Mucosa of rectum (tissue), 2 donors: ENCODE results near the gene RNF214.

Experiments used
- H3K27ac ChIP-seq, 2 donors: one replicate each; pipeline ENCODE4 v1.7.0; 2013; ENCODE audit warnings: inconsistent platforms in 2 of 2, low read depth in 2 of 2, low read length in 2 of 2
- H3K27me3 ChIP-seq, 2 donors: one replicate each; pipeline ENCODE4 v1.7.0; 2013; ENCODE audit warnings: low read length in 2 of 2; ENCODE audit not compliant: control insufficient read depth in 2 of 2, insufficient read depth in 2 of 2
- H3K36me3 ChIP-seq, 2 donors: one replicate each; pipeline ENCODE4 v1.7.0; 2013; ENCODE audit warnings: low read length in 2 of 2; ENCODE audit not compliant: control insufficient read depth in 2 of 2, insufficient read depth in 2 of 2
- H3K4me1 ChIP-seq, 2 donors: one replicate each; pipeline ENCODE4 v1.7.0; 2013; ENCODE audit warnings: low read length in 2 of 2, mild to moderate bottlenecking in 1 of 2; ENCODE audit not compliant: control insufficient read depth in 2 of 2, insufficient read depth in 2 of 2
- H3K4me3 ChIP-seq, 2 donors: one replicate each; pipeline ENCODE4 v1.7.0; 2013; ENCODE audit warnings: low read length in 2 of 2
- H3K9ac ChIP-seq, 2 donors: one replicate each; pipeline ENCODE4 v1.7.0; 2013; ENCODE audit warnings: low read length in 2 of 2, low read depth in 1 of 2, mild to moderate bottlenecking in 1 of 2
- H3K9me3 ChIP-seq, 2 donors: one replicate each; pipeline ENCODE4 v1.7.0; 2013; ENCODE audit warnings: low read length in 2 of 2; ENCODE audit not compliant: control insufficient read depth in 2 of 2
- donor health status: healthy.
- donor health status: Normal muscosa, but diverticular disease.

Gene RNF214

GRCh38 chr11:117295438-117296137 is 63.1 kb downstream of the RNF214 start:
- Histone ChIP-seq H3K27me3 (no peaks in the 10 kb centered on the region), H3K27ac (no peak overlapping the region), H3K9me3 (no peaks in the 10 kb centered on the region), H3K4me1 (no peaks in the 10 kb centered on the region), H3K9ac (no peak overlapping the region), H3K4me3 (no peak overlapping the region), H3K36me3 (peaks cover 0 to 10% of the 10 kb centered on the region in 2 donors)

- Histone ChIP-seq H3K9ac (no peak overlapping the region), H3K9me3 (no peaks in the 10 kb centered on the region), H3K4me1 (no peaks in the 10 kb centered on the region), H3K27me3 (no peaks in the 10 kb centered on the region), H3K4me3 (no peak overlapping the region), H3K36me3 (peaks cover 0 to 10% of the 10 kb centered on the region in 2 donors), H3K27ac (no peak overlapping the region)
Measured at GRCh38 chr11:117296881-117297280, 64.4 kb downstream of the RNF214 start.

- Histone ChIP-seq H3K27ac (no peak overlapping the region), H3K36me3 (peaks cover 0 to 6% of the 10 kb centered on the region in 2 donors), H3K4me3 (no peak overlapping the region), H3K9ac (no peak overlapping the region), H3K4me1 (no peaks in the 10 kb centered on the region), H3K27me3 (no peaks in the 10 kb centered on the region), H3K9me3 (no peaks in the 10 kb centered on the region)
Measured at GRCh38 chr11:117298195-117298594, 65.7 kb downstream of the RNF214 start.

DNA sequence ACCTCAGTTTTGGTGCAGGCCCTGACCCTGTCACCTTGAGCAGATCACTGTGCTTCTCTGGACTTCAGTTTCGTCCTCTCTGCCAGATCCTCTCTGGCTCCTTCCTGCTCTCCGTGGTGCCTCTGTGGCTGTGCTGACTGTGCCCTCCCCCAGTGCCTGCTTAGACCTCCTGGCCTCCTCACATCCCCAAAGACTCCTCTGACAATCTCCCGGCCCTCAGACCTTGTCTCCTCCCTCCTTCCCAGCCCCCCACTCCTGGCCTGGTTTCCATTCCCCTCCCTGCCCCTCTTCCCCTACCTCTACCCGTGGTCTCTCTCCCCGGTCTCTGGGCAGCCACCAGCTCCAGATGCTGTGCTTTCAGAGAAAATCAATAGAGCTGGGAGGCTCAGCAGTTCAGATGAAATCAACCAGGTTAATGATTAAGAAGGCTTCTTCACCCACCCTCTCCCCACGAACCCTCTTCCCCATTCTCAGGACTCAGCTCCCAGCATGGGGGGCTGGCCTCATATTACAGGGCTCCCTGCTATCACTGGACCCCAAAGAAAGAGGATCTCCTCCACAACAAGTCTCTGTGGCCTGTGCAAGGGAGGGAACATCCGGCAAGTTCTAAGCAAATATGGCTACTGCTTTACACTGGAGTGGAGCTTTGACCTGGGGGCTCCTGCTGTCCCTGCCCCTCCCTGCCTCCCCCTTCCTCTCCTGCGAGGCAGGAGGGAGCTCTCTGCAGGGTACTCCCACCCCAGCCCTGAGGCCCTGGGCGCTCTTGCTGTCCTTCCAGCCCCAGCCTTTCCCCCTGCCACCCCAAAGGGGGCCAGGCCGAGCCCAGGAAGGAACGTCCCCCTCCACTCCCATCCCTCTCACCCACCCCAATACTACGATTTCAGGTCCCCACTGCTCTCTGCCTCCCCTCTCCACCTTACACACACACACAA is 67.1 kb downstream of the RNF214 start:
- Histone ChIP-seq H3K4me1 (no peaks in the 10 kb centered on the region), H3K27ac (no peak overlapping the region), H3K27me3 (no peaks in the 10 kb centered on the region), H3K4me3 (no peak overlapping the region), H3K36me3 (peaks cover 0 to 4% of the 10 kb centered on the region in 2 donors), H3K9me3 (no peaks in the 10 kb centered on the region), H3K9ac (no peak overlapping the region)

DNA sequence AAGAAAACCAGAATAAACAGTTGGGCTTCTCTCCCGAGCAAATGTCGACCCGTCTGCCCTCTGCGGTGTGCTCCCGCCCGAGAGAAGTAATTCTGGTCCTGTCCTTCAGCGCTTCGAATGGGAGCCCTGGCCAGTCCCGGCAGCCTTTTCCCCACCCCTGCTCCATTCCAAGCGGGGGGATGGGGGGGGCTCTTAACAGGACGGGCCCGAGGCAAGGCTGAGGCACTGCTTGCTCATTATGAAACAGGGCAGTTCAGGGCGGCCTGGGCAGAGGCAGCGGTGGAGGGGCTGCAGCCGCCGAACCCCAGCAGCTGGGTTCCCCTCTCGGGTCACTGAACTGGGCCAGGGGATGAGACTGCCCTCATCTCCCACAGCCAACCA is 67.8 kb downstream of the RNF214 start:
- Histone ChIP-seq H3K9me3 (no peaks in the 10 kb centered on the region), H3K27ac (no peak overlapping the region), H3K4me3 (no peak overlapping the region), H3K36me3 (no peaks in the 10 kb centered on the region), H3K27me3 (no peaks in the 10 kb centered on the region), H3K4me1 (no peaks in the 10 kb centered on the region), H3K9ac (no peak overlapping the region)

DNA sequence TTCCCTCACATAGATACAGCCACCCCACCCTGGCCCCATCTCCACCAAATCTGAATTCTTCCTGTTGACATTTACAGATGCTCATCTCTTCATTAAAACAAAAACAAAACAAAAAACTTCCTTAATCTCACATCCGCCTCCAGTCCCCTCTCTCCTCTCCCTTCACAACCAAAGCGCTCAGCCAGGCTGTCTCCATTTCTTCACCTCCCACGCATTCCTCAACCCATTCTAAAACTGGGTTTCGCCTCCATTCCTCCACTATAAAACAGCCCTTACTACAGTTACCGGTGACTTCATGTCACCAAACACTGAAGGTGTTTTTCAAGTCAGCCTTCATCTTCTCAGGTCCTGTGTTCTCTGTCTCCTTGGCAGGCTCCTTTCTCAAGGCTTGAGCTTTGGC is 68.3 kb downstream of the RNF214 start:
- H3K36me3 ChIP-seq = no peaks in the 10 kb centered on the region
- no peaks in the 10 kb centered on the region for H3K9me3 ChIP-seq
- H3K9ac ChIP-seq = no peak overlapping the region
- no peak overlapping the region for H3K4me3 ChIP-seq
- H3K27me3 ChIP-seq = no peaks in the 10 kb centered on the region
- H3K27ac ChIP-seq = no peak overlapping the region
- no peaks in the 10 kb centered on the region for H3K4me1 ChIP-seq

DNA sequence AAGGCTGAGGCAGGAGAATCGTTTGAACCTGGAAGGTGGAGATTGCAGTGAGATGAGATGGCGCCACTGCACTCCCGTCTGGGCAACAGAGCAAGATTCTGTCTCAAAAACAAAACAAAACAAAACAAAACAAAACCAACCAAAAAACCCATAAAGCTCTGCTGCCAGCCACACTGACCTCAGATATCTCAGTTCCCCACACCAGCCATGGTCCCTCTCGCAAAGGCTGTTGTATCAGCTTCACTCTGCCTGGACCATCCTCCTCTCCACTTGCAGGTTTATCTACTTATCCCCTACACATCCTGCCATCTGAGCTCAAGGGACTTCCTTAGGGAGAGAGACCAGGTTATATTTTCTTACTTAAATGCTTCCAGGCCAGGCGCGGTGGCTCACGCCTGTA is 69.8 kb downstream of the RNF214 start:
- Histone ChIP-seq H3K27me3 (no peaks in the 10 kb centered on the region), H3K36me3 (no peaks in the 10 kb centered on the region), H3K27ac (no peak overlapping the region), H3K9ac (no peak overlapping the region), H3K4me3 (no peak overlapping the region), H3K9me3 (no peaks in the 10 kb centered on the region), H3K4me1 (no peaks in the 10 kb centered on the region)

GRCh38 chr11:117303101-117303500 is 70.6 kb downstream of the RNF214 start:
- no peaks in the 10 kb centered on the region for H3K36me3 ChIP-seq
- H3K9ac ChIP-seq = no peak overlapping the region
- H3K4me1 ChIP-seq = no peaks in the 10 kb centered on the region
- no peak overlapping the region for H3K4me3 ChIP-seq
- no peak overlapping the region for H3K27ac ChIP-seq
- no peaks in the 10 kb centered on the region for H3K9me3 ChIP-seq
- H3K27me3 ChIP-seq = no peaks in the 10 kb centered on the region

- no peak overlapping the region for H3K9ac ChIP-seq
- H3K27me3 ChIP-seq = no peaks in the 10 kb centered on the region
- no peaks in the 10 kb centered on the region for H3K9me3 ChIP-seq
- no peak overlapping the region for H3K4me3 ChIP-seq
- H3K4me1 ChIP-seq = no peaks in the 10 kb centered on the region
- H3K36me3 ChIP-seq = no peaks in the 10 kb centered on the region
- H3K27ac ChIP-seq = no peak overlapping the region
Measured at GRCh38 chr11:117303646-117304315, 71.3 kb downstream of the RNF214 start.

- Histone ChIP-seq H3K9me3 (no peaks in the 10 kb centered on the region), H3K4me1 (no peaks in the 10 kb centered on the region), H3K9ac (no peak overlapping the region), H3K36me3 (no peaks in the 10 kb centered on the region), H3K27me3 (no peaks in the 10 kb centered on the region), H3K27ac (no peak overlapping the region), H3K4me3 (no peak overlapping the region)
Measured at GRCh38 chr11:117305145-117305544, 72.7 kb downstream of the RNF214 start.
